ENCODE results near the gene SMO. TPM values are rescaled to one million over a fixed set of nuclear protein-coding genes. Genes with fewer than 3 reads are reported as not detected.

Gene SMO
- total and polyA plus RNA-seq, 2 donors (not counting 3 experiments of a cell fraction or from before 2014, with no cell fraction given) = 13.2 to 16.5 TPM

DNA sequence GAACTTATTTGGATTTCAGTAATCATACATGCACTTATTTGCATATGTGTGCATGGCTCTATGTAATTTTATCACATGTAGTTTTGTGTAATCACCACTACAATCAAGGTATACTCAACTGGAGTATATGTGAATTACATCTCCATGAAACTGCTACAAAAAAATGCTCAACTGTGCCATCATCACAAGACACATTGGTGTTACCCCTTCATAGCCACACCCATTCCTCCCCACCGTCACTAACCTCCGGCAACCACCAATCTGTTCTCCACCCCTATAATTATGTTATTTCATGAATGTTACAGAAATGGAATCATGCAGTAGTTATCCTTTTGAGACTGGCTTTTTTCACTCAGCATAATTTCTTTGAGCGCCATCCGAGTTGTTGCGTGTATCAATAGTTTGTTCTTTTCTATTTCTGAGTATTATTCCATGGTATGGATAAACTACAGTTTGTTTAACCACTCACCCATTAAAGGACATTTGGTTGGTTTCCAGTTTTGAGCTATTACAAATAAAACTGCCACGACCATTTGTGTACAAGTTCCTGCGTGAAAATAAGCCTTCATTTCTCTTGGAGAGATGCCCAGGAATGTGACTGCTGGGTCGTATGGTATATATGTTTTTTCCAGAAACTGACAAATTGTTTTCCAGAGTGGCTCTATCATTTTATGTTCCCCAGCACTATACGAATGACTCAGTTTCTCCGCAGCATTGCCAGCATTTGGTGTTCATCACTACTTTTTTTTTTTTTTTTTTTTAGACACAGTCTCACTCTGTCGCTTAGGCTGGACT, 11.3 kb upstream of the SMO start:
- no peaks in the 10 kb centered on the region for H3K9me3 ChIP-seq (replicated peaks; ENCODE audit: control insufficient read depth, insufficient read depth, low read length)
- ChIA-PET CTCF (interaction anchor here (6.1 kb wide), 1 partner anchor 14 kb away, joined by 56 read pairs; no protein-coding TSS in a partner anchor), POLR2A (no interaction called here)
- no peak overlapping the region for H2AFZ ChIP-seq (ENCODE audit: low read depth, low read length)
- no TSS peak for BruUV-seq (replicated peaks)
- DNase-seq (ENCODE audit: low read depth, low spot score) (no peak), FAIRE-seq (no peak)
- peaks cover 14 to 20% of the 10 kb centered on the region in 2 experiments for H3K27me3 ChIP-seq (ENCODE audit: control insufficient read depth in 2 of 2, insufficient read depth in 2 of 2, low read length in 2 of 2)
- H4K20me1 ChIP-seq (replicated peaks; ENCODE audit: control insufficient read depth, extremely low read depth, insufficient read depth, low read length) = no peaks in the 10 kb centered on the region
- H3K27ac ChIP-seq (ENCODE audit: insufficient read depth, low read depth, low read length) = no peak overlapping the region
- TF ChIP-seq EZH2 (IDR thresholded peaks at IDR 0.05; ENCODE audit: borderline replicate concordance, low read depth, low read length, severe bottlenecking) (no peak), POLR2AphosphoS5 (IDR thresholded peaks at IDR 0.05; ENCODE audit: insufficient read depth, low read depth, low read length) (no peak), MYC (IDR thresholded peaks at IDR 0.05; ENCODE audit: low read depth, low read length) (no peak), FOS (IDR thresholded peaks at IDR 0.05; ENCODE audit: borderline replicate concordance, insufficient read depth, low read length) (no peak), GATA2 (IDR thresholded peaks at IDR 0.05; ENCODE audit: insufficient read depth, insufficient read length, low read depth, low read length) (no peak), POLR2A (IDR thresholded peaks at IDR 0.05; ENCODE audit: low read depth, low read length) (no peak), JUN (IDR thresholded peaks at IDR 0.05; ENCODE audit: borderline replicate concordance, insufficient read depth, insufficient read length, low read depth) (no peak)
- TF ChIP-seq, protein P1, sequence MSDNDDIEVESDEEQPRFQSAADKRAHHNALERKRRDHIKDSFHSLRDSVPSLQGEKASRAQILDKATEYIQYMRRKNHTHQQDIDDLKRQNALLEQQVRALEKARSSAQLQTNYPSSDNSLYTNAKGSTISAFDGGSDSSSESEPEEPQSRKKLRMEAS (IDR thresholded peaks at IDR 0.05; ENCODE audit: insufficient read depth, insufficient read length) = no peak
- TF ChIP-seq, protein P2, sequence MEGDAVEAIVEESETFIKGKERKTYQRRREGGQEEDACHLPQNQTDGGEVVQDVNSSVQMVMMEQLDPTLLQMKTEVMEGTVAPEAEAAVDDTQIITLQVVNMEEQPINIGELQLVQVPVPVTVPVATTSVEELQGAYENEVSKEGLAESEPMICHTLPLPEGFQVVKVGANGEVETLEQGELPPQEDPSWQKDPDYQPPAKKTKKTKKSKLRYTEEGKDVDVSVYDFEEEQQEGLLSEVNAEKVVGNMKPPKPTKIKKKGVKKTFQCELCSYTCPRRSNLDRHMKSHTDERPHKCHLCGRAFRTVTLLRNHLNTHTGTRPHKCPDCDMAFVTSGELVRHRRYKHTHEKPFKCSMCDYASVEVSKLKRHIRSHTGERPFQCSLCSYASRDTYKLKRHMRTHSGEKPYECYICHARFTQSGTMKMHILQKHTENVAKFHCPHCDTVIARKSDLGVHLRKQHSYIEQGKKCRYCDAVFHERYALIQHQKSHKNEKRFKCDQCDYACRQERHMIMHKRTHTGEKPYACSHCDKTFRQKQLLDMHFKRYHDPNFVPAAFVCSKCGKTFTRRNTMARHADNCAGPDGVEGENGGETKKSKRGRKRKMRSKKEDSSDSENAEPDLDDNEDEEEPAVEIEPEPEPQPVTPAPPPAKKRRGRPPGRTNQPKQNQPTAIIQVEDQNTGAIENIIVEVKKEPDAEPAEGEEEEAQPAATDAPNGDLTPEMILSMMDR (IDR thresholded peaks at IDR 0.05; ENCODE audit: extremely low read depth in 1 of 2, insufficient read depth in 1 of 2, low read depth in 1 of 2, low read length in 2 of 2) = no peak
- no peak overlapping the region for H3K4me2 ChIP-seq (ENCODE audit: insufficient read depth, low read length)
- no peak overlapping the region for H3K4me3 ChIP-seq (replicated peaks in 1 of 3; ENCODE audit: insufficient read depth in 1 of 3, low read depth in 1 of 3, low read length in 3 of 3)
- intact Hi-C loops (cut with micrococcal nuclease) = no loop called here
- H3K36me3 ChIP-seq (ENCODE audit: control insufficient read depth in 2 of 2, extremely low read depth in 1 of 2, insufficient read depth in 2 of 2, low read length in 2 of 2) = no peaks in the 10 kb centered on the region
- H3K9ac ChIP-seq (replicated peaks; ENCODE audit: extremely low read depth, insufficient read depth, low read length) = no peak overlapping the region
- no peaks in the 10 kb centered on the region for H3K9me1 ChIP-seq (replicated peaks; ENCODE audit: control insufficient read depth, extremely low read depth, insufficient read depth, low read length)
- no peaks in the 10 kb centered on the region for H3K79me2 ChIP-seq (ENCODE audit: control insufficient read depth, insufficient read depth, low read length)
- dilution Hi-C loops (cut with MboI; ENCODE audit: extremely low pct_ligation_motif_present, low sequenced_read_pairs) = no loop called here
- H3K4me1 ChIP-seq (ENCODE audit: control insufficient read depth, extremely low read depth, insufficient read depth, low read length) = no peaks in the 10 kb centered on the region

Data from endothelial cell of umbilical vein (primary cell).